Upper lobe of right lung (tissue), 1 donor: ENCODE data around the gene GJA4. TPM values are rescaled to one million over a fixed set of nuclear protein-coding genes. Genes with fewer than 3 reads are reported as not detected.
"Not testable (repeated sequence)": the region's sequence is repeated elsewhere in the genome, so short reads cannot be mapped to it uniquely, and the experiment has no call there.

Experiments
- ATAC-seq: fragments of 200-7000 bp; cut with Tn5 transposase; one replicate; pipeline ENCODE4 v1.9.1; 2020; ENCODE audit warnings: mild to moderate bottlenecking, moderate library complexity
- DNase-seq: peaks from one replicate; pipeline ENCODE4 v3.0.0-alpha.2; 2020
- H3K27ac ChIP-seq: fragments of 200-600 bp; one replicate; pipeline ENCODE4 v1.8.0; 2022
- H3K27me3 ChIP-seq: fragments of 200-600 bp; one replicate; pipeline ENCODE4 v1.8.0; 2022; ENCODE audit warnings: mild to moderate bottlenecking
- H3K36me3 ChIP-seq: fragments of 200-600 bp; one replicate; pipeline ENCODE4 v1.8.0; 2022
- H3K4me1 ChIP-seq: fragments of 200-600 bp; one replicate; pipeline ENCODE4 v1.8.0; 2022
- H3K4me3 ChIP-seq: fragments of 200-600 bp; one replicate; pipeline ENCODE4 v1.8.0; 2022; ENCODE audit warnings: mild to moderate bottlenecking
- H3K9me3 ChIP-seq: fragments of 200-600 bp; one replicate; pipeline ENCODE4 v1.8.0; 2022
- intact Hi-C: fragments of 100-400 bp; cut with DNase I; formaldehyde crosslinking; loops from one replicate; pipeline ENCODE4 v1.11.0; 2022
- total RNA-seq: library from RNA; stranded (reverse); fragmentation: NEBNext Ultra II Directional; extraction: Animal tissue kit (Norgen Biotek cat#: 25700); gene quantifications from one replicate; pipeline ENCODE4 v1.2.1, GENCODE V29; 2021
- TF ChIP-seq, protein P1 (sequence below): fragments of 200-600 bp; IDR thresholded peaks from one replicate; pipeline ENCODE4 v1.8.0; 2022; ENCODE audit warnings: antibody characterized with exemption
- donor health status: DM: no; HTN: yes; CAD: no; lungs with severe emphysema.

Gene GJA4
- total RNA-seq, 1 donor from 2014 or later: 20.0 TPM

- Histone ChIP-seq H3K4me3 (no peak overlapping the region), H3K9me3 (no peaks in the 10 kb centered on the region), H3K27ac (no peak overlapping the region), H3K36me3 (no peaks in the 10 kb centered on the region), H3K27me3 (no peaks in the 10 kb centered on the region), H3K4me1 (no peaks in the 10 kb centered on the region)
- TF ChIP-seq, protein P1, sequence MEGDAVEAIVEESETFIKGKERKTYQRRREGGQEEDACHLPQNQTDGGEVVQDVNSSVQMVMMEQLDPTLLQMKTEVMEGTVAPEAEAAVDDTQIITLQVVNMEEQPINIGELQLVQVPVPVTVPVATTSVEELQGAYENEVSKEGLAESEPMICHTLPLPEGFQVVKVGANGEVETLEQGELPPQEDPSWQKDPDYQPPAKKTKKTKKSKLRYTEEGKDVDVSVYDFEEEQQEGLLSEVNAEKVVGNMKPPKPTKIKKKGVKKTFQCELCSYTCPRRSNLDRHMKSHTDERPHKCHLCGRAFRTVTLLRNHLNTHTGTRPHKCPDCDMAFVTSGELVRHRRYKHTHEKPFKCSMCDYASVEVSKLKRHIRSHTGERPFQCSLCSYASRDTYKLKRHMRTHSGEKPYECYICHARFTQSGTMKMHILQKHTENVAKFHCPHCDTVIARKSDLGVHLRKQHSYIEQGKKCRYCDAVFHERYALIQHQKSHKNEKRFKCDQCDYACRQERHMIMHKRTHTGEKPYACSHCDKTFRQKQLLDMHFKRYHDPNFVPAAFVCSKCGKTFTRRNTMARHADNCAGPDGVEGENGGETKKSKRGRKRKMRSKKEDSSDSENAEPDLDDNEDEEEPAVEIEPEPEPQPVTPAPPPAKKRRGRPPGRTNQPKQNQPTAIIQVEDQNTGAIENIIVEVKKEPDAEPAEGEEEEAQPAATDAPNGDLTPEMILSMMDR: no peak
- intact Hi-C loops: no loop called here
- ATAC-seq (no peak), DNase-seq (no peak)
These were observed 15.4 kb downstream of the GJA4 start for GRCh38 chr1:34808051-34808810.

DNA sequence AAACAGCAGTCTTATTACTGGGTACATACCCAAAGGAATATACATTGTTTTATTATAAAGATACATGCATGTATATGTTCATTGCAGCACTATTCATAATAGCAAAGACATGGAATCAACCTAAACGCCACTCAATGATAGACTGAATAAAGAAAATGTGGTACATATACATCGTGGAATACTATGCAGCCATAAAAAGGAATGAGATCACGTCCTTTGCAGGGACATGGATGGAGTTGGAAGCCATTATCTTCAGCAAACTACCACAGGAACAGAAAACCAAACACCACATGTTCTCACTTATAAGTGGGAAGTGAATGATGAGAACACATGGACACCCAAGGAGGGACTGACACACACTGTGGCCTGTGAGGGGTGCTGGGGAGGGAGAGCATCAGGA is 18.0 kb downstream of the GJA4 start:
- intact Hi-C loops, H3K27me3 ChIP-seq, H3K4me1 ChIP-seq, H3K36me3 ChIP-seq, H3K4me3 ChIP-seq, H3K9me3 ChIP-seq, ATAC-seq, DNase-seq, H3K27ac ChIP-seq: not testable (repeated sequence)

GRCh38 chr1:34816332-34816731 is 23.5 kb downstream of the GJA4 start:
- ATAC-seq (no peak), DNase-seq (no peak)
- no peaks in the 10 kb centered on the region for H3K27me3 ChIP-seq
- no peak overlapping the region for H3K27ac ChIP-seq
- no peaks in the 10 kb centered on the region for H3K4me1 ChIP-seq
- TF ChIP-seq, protein P1: no peak
- H3K9me3 ChIP-seq: no peaks in the 10 kb centered on the region
- no peaks in the 10 kb centered on the region for H3K36me3 ChIP-seq
- intact Hi-C loops: no loop called here
- H3K4me3 ChIP-seq: no peak overlapping the region

DNA sequence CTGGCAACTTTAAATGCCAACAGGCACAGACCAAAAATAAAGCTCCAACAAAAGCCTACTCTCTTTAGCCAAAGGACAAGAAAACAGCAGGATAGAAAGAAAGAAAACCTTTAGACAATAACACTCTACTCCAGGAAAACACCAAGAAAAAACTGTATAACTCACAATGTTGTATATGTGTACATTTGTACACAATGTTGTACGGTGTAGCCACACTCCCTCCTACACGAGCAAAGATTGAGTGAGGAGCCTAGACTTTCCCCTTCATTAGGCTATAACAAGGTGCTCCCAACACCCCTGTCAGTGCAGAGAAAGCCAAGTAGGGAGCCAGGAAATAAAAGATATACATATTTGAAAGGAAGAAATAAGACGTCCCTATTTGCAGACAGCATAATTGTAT is 24.0 kb downstream of the GJA4 start:
- H3K36me3 ChIP-seq: no peaks in the 10 kb centered on the region
- ATAC-seq (no peak), DNase-seq (no peak)
- H3K4me3 ChIP-seq: no peak overlapping the region
- no peak overlapping the region for H3K27ac ChIP-seq
- H3K27me3 ChIP-seq: no peaks in the 10 kb centered on the region
- TF ChIP-seq, protein P1: no peak
- no peaks in the 10 kb centered on the region for H3K9me3 ChIP-seq
- intact Hi-C loops: no loop called here
- H3K4me1 ChIP-seq: no peaks in the 10 kb centered on the region

GRCh38 chr1:34818862-34819261 is 26.1 kb downstream of the GJA4 start:
- ATAC-seq, intact Hi-C loops, H3K4me3 ChIP-seq: not testable (repeated sequence)

DNA sequence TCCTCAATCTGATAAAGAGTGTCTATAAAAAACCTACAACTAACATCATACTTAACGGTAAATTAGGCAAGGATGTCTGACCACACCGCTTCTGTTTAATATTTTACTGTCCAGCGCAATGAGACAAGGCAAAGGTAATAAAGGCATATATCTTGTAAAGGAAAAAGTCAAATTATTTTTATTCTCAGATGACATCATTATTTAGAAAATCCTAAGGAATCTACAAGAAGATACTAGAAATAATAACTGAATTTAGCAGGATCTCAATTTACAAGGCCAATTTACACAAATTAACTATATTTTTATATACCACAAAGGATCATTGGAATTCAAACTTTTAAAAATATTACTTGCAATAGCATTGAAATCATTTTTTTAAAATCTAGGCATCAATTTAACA is 29.4 kb downstream of the GJA4 start:
- Histone ChIP-seq H3K4me3 (no peak overlapping the region), H3K36me3 (no peaks in the 10 kb centered on the region), H3K27me3 (no peaks in the 10 kb centered on the region), H3K27ac (no peak overlapping the region), H3K4me1 (peaks cover 12% of the 10 kb centered on the region), H3K9me3 (no peaks in the 10 kb centered on the region)
- intact Hi-C loops: no loop called here
- TF ChIP-seq, protein P1: no peak
- ATAC-seq (no peak), DNase-seq (no peak)

More at GRCh38 chr1:34818862-34819261, 26.1 kb downstream of the GJA4 start:
- not testable (repeated sequence) for H3K9me3 ChIP-seq, DNase-seq, H3K36me3 ChIP-seq, H3K27me3 ChIP-seq, H3K27ac ChIP-seq, H3K4me1 ChIP-seq
